CD4-positive, alpha-beta T cell treated with Interleukin-15 for 4 hours (primary cell): ENCODE results near the gene AMBRA1.

Source experiments
- DNase-seq: peaks from one replicate; pipeline ENCODE4 v3.0.0-alpha.2; 2020; ENCODE audit warnings: low spot score

Gene AMBRA1

GRCh38 chr11:46393759-46394158 lies 200.1 kb downstream of the AMBRA1 start:
- DNase-seq, result no peak

GRCh38 chr11:46393231-46393616 lies 200.6 kb downstream of the AMBRA1 start:
- no peak for DNase-seq

- DNase-seq, result peak; percentile 73
Observed at GRCh38 chr11:46392421-46393230, 201.2 kb downstream of the AMBRA1 start.

- no peak for DNase-seq
Observed at GRCh38 chr11:46391578-46392420, 202.0 kb downstream of the AMBRA1 start, which contains the start of gene CHRM4. Gene CHRM4 (minus strand): TSS chr11:46391776. CDS start chr11:46386557, 5,219 bp downstream.

- DNase-seq, result no peak
Observed at GRCh38 chr11:46391186-46391577, 202.6 kb downstream of the AMBRA1 start.

GRCh38 chr11:46390331-46391171 lies 203.3 kb downstream of the AMBRA1 start:
- DNase-seq, result no peak

- peak; percentile 25 for DNase-seq
Observed at GRCh38 chr11:46389450-46390330, 204.1 kb downstream of the AMBRA1 start.

GRCh38 chr11:46388619-46389449 lies 205.0 kb downstream of the AMBRA1 start:
- DNase-seq, result no peak

GRCh38 chr11:46387919-46388618 lies 205.8 kb downstream of the AMBRA1 start:
- DNase-seq, result no peak

- DNase-seq, result no peak
Observed at GRCh38 chr11:46387456-46387855, 206.4 kb downstream of the AMBRA1 start.

- DNase-seq, result no peak
Observed at GRCh38 chr11:46386674-46387073, 207.1 kb downstream of the AMBRA1 start.

- DNase-seq, result no peak
Observed at GRCh38 chr11:46386005-46386578, 207.7 kb downstream of the AMBRA1 start.

GRCh38 chr11:46385169-46386004 lies 208.4 kb downstream of the AMBRA1 start:
- DNase-seq, result no peak

GRCh38 chr11:46383974-46384701 lies 209.7 kb downstream of the AMBRA1 start:
- DNase-seq, result no peak

- no peak for DNase-seq
Observed at GRCh38 chr11:46383404-46383758, 210.4 kb downstream of the AMBRA1 start.

GRCh38 chr11:46382646-46383403 lies 211.0 kb downstream of the AMBRA1 start:
- DNase-seq, result no peak
